ENCODE data around the gene CCT5.
"Not testable (repeated sequence)": the region's sequence is repeated elsewhere in the genome, so short reads cannot be mapped to it uniquely, and the experiment has no call there.

The CCT5 gene

GRCh38 chr5:10247217-10247616 lies 2.9 kb upstream of the CCT5 start:
- DNase-seq: not testable (repeated sequence)

- DNase-seq: no peak
Observed at GRCh38 chr5:10248378-10249260, 1.5 kb upstream of the CCT5 start.

DNA sequence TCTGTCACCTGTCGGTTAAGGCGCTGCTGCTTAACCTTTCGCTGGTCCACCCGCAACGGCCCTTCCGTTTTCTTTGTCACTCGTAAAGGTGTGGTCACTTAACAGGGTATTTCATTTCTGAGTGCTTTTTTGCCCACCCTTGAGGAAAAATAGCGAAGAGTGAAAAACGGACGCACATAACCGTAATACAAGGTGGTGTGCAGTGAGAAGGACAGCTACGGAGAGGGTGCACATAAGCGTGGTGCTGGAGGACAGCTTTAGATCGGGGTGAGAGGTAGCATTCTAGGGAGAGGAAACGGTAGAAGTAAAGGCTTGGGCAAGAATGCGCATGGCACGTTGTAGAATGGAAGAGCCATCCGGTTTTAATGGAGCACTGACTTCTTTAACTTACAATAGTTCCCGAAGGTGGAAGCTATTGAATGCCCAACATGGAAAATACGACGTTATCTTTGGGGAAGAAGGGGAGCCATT lies 761 bp downstream of the CCT5 start:
- DNase-seq: no peak

- DNase-seq: no peak
Observed at GRCh38 chr5:10251405-10251804, 1.3 kb downstream of the CCT5 start.

- no peak for DNase-seq
Observed at GRCh38 chr5:10253390-10253789, 3.3 kb downstream of the CCT5 start.

- DNase-seq: no peak
Observed at GRCh38 chr5:10254686-10255085, 4.6 kb downstream of the CCT5 start.

DNA sequence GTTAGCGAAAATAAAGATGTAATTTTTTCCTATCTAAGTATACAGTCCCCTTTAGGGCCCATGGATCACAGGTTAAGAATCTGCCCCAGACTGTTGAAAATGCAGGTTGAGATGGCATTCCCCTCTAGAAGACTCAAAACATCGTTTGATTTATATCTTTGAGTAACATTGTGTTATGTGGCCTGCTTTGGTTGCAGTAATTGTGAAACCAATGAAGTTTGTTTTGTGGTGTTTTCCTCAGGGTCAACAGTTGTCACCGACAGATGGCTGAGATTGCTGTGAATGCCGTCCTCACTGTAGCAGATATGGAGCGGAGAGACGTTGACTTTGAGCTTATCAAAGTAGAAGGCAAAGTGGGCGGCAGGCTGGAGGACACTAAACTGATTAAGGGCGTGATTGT lies 7.8 kb downstream of the CCT5 start:
- no peak for DNase-seq

- DNase-seq: no peak
Observed at GRCh38 chr5:10259899-10260298, 9.8 kb downstream of the CCT5 start.

DNA sequence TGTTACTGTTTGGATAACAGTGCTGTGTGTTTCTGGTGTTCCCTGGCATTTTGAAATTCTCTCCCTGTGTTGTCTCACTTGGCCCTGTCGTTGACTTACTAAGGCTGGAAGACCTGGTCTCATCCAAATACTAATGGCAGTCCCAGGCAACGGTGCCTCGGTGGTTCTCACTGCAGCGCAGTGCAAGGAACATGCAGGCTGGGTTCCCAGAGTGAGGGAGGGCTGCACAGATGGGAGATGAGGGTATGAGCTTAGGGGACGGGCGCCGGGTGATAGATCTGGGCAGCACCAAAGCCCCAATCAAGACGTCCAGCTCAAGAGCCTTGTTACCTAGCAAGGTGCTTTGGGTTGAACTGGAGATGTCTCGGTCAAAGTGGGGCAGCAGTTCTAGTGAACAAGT lies 11.0 kb downstream of the CCT5 start:
- DNase-seq: no peak

- DNase-seq: no peak
Observed at GRCh38 chr5:10262121-10262774, 12.2 kb downstream of the CCT5 start.

DNA sequence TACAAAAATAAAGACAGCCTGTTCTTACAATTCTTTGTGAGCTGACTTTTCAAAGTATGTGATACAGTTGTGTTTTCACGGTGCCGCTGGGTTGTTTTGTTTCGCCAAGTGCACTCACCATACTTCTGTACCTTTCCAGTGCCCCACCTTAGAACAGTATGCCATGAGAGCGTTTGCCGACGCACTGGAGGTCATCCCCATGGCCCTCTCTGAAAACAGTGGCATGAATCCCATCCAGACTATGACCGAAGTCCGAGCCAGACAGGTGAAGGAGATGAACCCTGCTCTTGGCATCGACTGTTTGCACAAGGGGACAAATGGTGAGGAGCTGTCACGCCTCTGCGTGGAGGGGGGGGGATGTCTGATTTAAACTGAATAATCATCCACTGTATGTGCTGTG lies 12.9 kb downstream of the CCT5 start:
- DNase-seq: no peak

GRCh38 chr5:10264604-10265003 lies 14.5 kb downstream of the CCT5 start:
- DNase-seq: no peak

GRCh38 chr5:10265245-10266109 lies 15.4 kb downstream of the CCT5 start:
- DNase-seq: no peak

DNA sequence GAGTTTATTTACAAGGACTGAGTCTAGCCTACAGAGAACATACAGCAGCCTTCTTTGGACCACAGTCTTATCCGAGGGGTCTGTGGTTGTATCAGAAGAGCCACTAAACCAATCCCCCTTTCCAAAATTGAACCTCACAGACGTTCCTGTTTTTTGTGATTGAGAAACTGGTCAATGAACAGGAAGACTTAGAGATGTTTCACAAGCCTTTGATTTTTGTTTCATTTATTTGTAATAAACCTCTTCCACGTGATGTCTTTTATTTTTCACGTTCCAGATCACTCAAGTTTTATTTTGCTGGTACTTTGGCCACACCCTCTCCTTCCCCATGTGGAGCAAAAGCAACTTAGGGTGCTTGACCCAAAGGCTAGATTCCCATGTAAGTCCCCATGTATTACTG lies 16.1 kb downstream of the CCT5 start:
- no peak for DNase-seq

GRCh38 chr5:10266839-10267238 lies 16.8 kb downstream of the CCT5 start:
- no peak for DNase-seq

DNA sequence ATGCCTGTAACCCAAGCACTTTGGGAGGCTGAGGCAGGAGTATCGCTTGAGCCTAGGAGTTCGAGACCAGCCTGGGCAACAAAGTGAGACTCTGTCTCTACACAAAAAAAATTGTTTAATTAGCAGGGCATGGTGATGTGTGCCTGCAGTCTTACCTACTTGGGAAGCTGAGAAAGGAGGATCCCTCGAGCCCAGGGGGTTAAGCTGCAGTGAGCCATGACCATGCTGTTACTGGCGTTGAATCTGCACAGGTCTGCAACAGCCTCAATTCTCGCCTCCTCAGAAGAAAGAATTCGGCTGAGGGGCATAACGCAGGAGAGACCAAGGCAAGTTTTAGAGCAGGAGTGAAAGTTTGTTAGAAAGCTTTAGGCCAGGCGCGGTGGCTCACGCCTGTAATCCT lies 18.0 kb downstream of the CCT5 start:
- no peak for DNase-seq

GRCh38 chr5:10272053-10272874 lies 22.2 kb downstream of the CCT5 start:
- no peak for DNase-seq

DNA sequence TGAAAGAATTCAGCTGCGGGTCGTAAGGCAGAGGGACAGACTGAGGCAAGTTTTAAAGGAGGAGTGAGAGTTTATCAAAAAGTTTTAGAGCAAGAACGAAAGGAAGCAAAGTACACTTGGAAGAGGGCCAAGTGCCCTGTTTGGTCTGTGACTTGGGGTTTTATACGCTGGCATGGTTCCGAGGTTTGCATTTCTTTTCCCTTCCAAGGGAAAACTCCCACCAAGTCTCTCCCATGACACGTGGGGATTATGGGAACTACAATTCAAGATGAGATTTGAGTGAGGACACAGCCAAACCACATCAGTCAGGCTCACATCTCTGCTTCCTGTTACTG lies 22.8 kb downstream of the CCT5 start:
- not testable (repeated sequence) for DNase-seq

GRCh38 chr5:10275460-10275859 lies 25.4 kb downstream of the CCT5 start:
- no peak for DNase-seq

GRCh38 chr5:10275991-10276390 lies 25.9 kb downstream of the CCT5 start:
- no peak for DNase-seq

DNA sequence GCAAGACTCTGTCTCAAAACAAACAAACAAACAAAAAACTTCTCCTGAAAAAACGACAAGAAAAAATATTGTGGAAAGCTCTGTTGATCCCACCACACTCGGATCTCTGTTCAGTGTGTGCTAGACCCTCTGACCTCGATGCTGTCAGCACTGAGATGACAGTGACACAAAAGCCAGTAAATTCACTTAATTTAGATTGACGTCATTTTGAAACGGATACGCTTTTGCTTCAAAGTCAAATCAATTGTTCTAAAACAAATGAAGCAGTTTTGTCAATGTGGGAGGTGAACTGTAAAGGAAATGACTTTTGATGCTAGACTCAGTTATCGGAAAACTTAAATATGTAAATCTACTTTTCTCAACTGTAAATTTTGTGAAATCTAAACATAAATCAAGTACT lies 26.6 kb downstream of the CCT5 start:
- DNase-seq: no peak

- no peak for DNase-seq
Observed at GRCh38 chr5:10277773-10278630, 27.9 kb downstream of the CCT5 start.

Data from GOT3 (cell line).